Heart left ventricle (tissue), 16 donors: ENCODE measurements around the gene GET4. TPM values are rescaled to one million over a fixed set of nuclear protein-coding genes. Genes with fewer than 3 reads are reported as not detected.

Experiments used
- ATAC-seq, 4 donors: fragments of 200-7000 bp; cut with Tn5 transposase; one replicate each; pipeline ENCODE4 v1.9.1; 2020 to 2022; ENCODE audit warnings: moderate library complexity in 4 of 4, mild to moderate bottlenecking in 3 of 4, moderate number of reproducible peaks in 1 of 4
- DNase-seq, 5 donors: peaks; one replicate each; pipeline ENCODE4 v3.0.0-alpha.2; 2020
- H3K27ac ChIP-seq, 12 donors: fragments of 200-600 bp; sonication (generic) in 4 of 12; one replicate each; pipeline versions ENCODE4 v1.5.0 to v1.8.0; 2016 to 2022; ENCODE audit warnings: mild to moderate bottlenecking in 2 of 12
- H3K27me3 ChIP-seq, 9 donors: fragments of 200-600 bp; sonication (generic) in 2 of 9; one replicate each; pipeline versions ENCODE4 v1.5.1 to v1.8.0; 2016 to 2022; ENCODE audit warnings: mild to moderate bottlenecking in 3 of 9
- H3K36me3 ChIP-seq, 9 donors: fragments of 200-600 bp; sonication (generic) in 2 of 9; one replicate each; pipeline versions ENCODE4 v1.5.0 to v1.8.0; 2018 to 2022; ENCODE audit warnings: mild to moderate bottlenecking in 2 of 9
- H3K4me1 ChIP-seq, 12 donors: fragments of 200-600 bp; sonication (generic) in 4 of 12; one replicate each; pipeline versions ENCODE4 v1.5.0 to v1.8.0; 2016 to 2022; ENCODE audit warnings: mild to moderate bottlenecking in 3 of 12
- H3K4me3 ChIP-seq, 12 donors: fragments of 200-600 bp; sonication (generic) in 4 of 12; one replicate each; pipeline versions ENCODE4 v1.5.0 to v1.8.0; 2017 to 2022; ENCODE audit warnings: mild to moderate bottlenecking in 9 of 12, moderate library complexity in 4 of 12
- H3K9me3 ChIP-seq, 12 donors: fragments of 200-600 bp; sonication (generic) in 4 of 12; one replicate each; pipeline versions ENCODE4 v1.5.0 to v1.8.0; 2016 to 2022; ENCODE audit warnings: mild to moderate bottlenecking in 1 of 12
- CTCF ChIP-seq, 12 donors: fragments of 200-600 bp; sonication (generic) in 4 of 12; IDR thresholded peaks; one replicate each; pipeline versions ENCODE4 v1.5.0 to v1.8.0; 2018 to 2022; ENCODE audit warnings: antibody characterized with exemption in 12 of 12, mild to moderate bottlenecking in 5 of 12
- POLR2A ChIP-seq, 2 donors: fragments of 450-650 bp; IDR thresholded peaks; one replicate each; pipeline ENCODE4 v1.6.1; 2017; ENCODE audit warnings: antibody characterized with exemption in 2 of 2, mild to moderate bottlenecking in 2 of 2, moderate library complexity in 2 of 2
- WGBS, 4 donors: extraction: QIAGEN DNeasy Blood & Tissue Kit in 2 of 4; methylation state at CpG; one replicate each; pipeline versions ENCODE4 v1.1.5 to v1.1.7; 2013 to 2018; 5-methylcytosine and 5-hydroxymethylcytosine counted together
- intact Hi-C, 10 donors: fragments of 100-400 bp; cut with DNase I; formaldehyde crosslinking; loops; one replicate each; pipeline versions ENCODE4 v1.11.1 to v1.14.2; 2022
- polyA plus RNA-seq, 2 donors: library from polyadenylated mRNA; stranded (reverse); fragments of 200-250 nt; gene quantifications; one replicate each; pipeline ENCODE4 v1.2.3, GENCODE V29; 2013
- total RNA-seq, 9 donors: library from RNA; depleted of rRNA in 2 of 9; stranded (reverse); fragments of >200 nt in 2 of 9; fragmentation: NEBNext Ultra II Directional in 3 of 9; extraction: Animal tissue kit (Norgen Biotek cat#: 25700) in 3 of 9; gene quantifications; one replicate each; pipeline versions ENCODE4 v1.1.0 to v1.2.4, GENCODE V29; 2016 to 2023
- donor health status: ischemic (EF 13 %, LVEDD 7.1; RV severe dilation, severe dysfunction).
- donor health status: healthy with polysubstance abuse.
- donor health status: DM: no; HTN: yes; CAD: no.
- donor health status: DM: no; HTN: no; CAD: no.
- donor health status: ischemic (EF 25% LVEDD 6.9; RV normal size, moderate dysfunction).
- donor health status: ischemic (EF 25% LVEDD 5.7; RV mildly dilated, moderate dysfunction).
- donor health status: healthy.
- donor health status: DM: yes; HTN: yes; CAD: no.
- donor health status: ischemic (EF 35%, LVEDD 5.7; RV mildly dilated, moderate dysfunction).
- donor health status: nonischemic (EF 11% LVEDD 7.7; RV severe dilation, severe dysfunction).
- donor health status: DM: yes; HTN: yes; CAD: no.
- donor health status: PGD.
- donor health status: ischemic (EF 29% LVEDD 5.4; RV normal size, mild dysfunction).
- donor health status: nonischemic (EF 23%, LVEDD 6.1; RV moderate dilation, normal function).

Gene GET4
- total and polyA plus RNA-seq, 11 donors: 14.6 to 34.1 (median 19.7) TPM

GRCh38 chr7:886626-887487 lies 10.5 kb downstream of the GET4 start:
- Histone ChIP-seq H3K4me1 (peaks cover 0 to 54% (median 23%) of the 10 kb centered on the region in 12 donors), H3K27ac (peak overlapping the region in 6 of 12 donors; percentile 17 to 73 (median 34)), H3K9me3 (no peaks in the 10 kb centered on the region), H3K27me3 (no peaks in the 10 kb centered on the region), H3K4me3 (no peak overlapping the region), H3K36me3 (peaks cover 0 to 52% (median 45%) of the 10 kb centered on the region in 9 donors)
- DNase-seq: peak; percentile 73 to 93 (median 86)
- ATAC-seq: peak; percentile 87 to 91 (median 88)
- WGBS, 4 donors: 79 to 84% (median 82%) methylated on average over 27 to 40 of the region's 40 CpGs
- intact Hi-C loops: no loop called here
- TF ChIP-seq POLR2A (IDR thresholded peaks at IDR 0.05) (no peak), CTCF (IDR thresholded peaks at IDR 0.05) (no peak)

- peak in 3 of 5 donors; percentile 21 to 59 (median 25) for DNase-seq
- no peaks in the 10 kb centered on the region for H3K27me3 ChIP-seq
- no peaks in the 10 kb centered on the region for H3K9me3 ChIP-seq
- H3K27ac ChIP-seq: peak overlapping the region in 2 of 12 donors; percentile 39 to 73
- WGBS, 4 donors: 88 to 97% (median 91%) methylated on average over 12 to 18 of the region's 18 CpGs
- TF ChIP-seq CTCF (IDR thresholded peaks at IDR 0.05) (no peak), POLR2A (IDR thresholded peaks at IDR 0.05) (no peak)
- no peak overlapping the region for H3K4me3 ChIP-seq
- ATAC-seq: no peak
- peaks cover 0 to 50% (median 23%) of the 10 kb centered on the region in 12 donors for H3K4me1 ChIP-seq
- H3K36me3 ChIP-seq: peaks cover 0 to 57% (median 51%) of the 10 kb centered on the region in 9 donors
- intact Hi-C loops: no loop called here
Measured at GRCh38 chr7:887488-887820, 11.1 kb downstream of the GET4 start.

- Histone ChIP-seq H3K4me3 (no peak overlapping the region), H3K27ac (no peak overlapping the region), H3K27me3 (no peaks in the 10 kb centered on the region), H3K36me3 (peaks cover 0 to 59% (median 52%) of the 10 kb centered on the region in 9 donors), H3K9me3 (no peaks in the 10 kb centered on the region), H3K4me1 (peaks cover 0 to 43% (median 18%) of the 10 kb centered on the region in 12 donors)
- WGBS, 4 donors: 92% methylated on average over 31 to 43 of the region's 43 CpGs
- DNase-seq: peak in 2 of 5 donors; percentile 25 to 61
- intact Hi-C loops: no loop called here
- no peak for TF ChIP-seq CTCF (IDR thresholded peaks at IDR 0.05)
- TF ChIP-seq POLR2A (IDR thresholded peaks at IDR 0.05): no peak
- no peak for ATAC-seq
Measured at GRCh38 chr7:888081-889024, 12.0 kb downstream of the GET4 start.

GRCh38 chr7:889025-889390 lies 12.7 kb downstream of the GET4 start:
- H3K36me3 ChIP-seq: peaks cover 0 to 66% (median 56%) of the 10 kb centered on the region in 9 donors
- peak in 1 of 5 donors; percentile 47 for DNase-seq
- ATAC-seq: no peak
- no peaks in the 10 kb centered on the region for H3K27me3 ChIP-seq
- TF ChIP-seq CTCF (IDR thresholded peaks at IDR 0.05) (no peak), POLR2A (IDR thresholded peaks at IDR 0.05) (no peak)
- intact Hi-C loops: no loop called here
- H3K27ac ChIP-seq: no peak overlapping the region
- peaks cover 0 to 36% (median 16%) of the 10 kb centered on the region in 12 donors for H3K4me1 ChIP-seq
- H3K4me3 ChIP-seq: no peak overlapping the region
- no peaks in the 10 kb centered on the region for H3K9me3 ChIP-seq
- 86 to 97% (median 92%) methylated on average over 13 to 15 of the region's 15 CpGs for WGBS, 4 donors
